Activated CD8-positive, alpha-beta memory T cell treated with anti-CD3 and anti-CD28 coated beads for 36 hours (primary cell): ENCODE measurements around the gene CD300A. TPM values are rescaled to one million over a fixed set of nuclear protein-coding genes. Genes with fewer than 3 reads are reported as not detected.

Experiments
- CTCF ChIA-PET: fragments of 350-600 bp; sonication (Branson Sonifier 250); formaldehyde crosslinking; loops from one replicate; lab custom pipeline; 2021; ENCODE audit warnings: antibody characterized with exemption; lab: Charles Lee
- POLR2A ChIA-PET: fragments of 350-600 bp; sonication (Branson Sonifier 250); formaldehyde crosslinking; loops from one replicate; lab custom pipeline; 2021; ENCODE audit warnings: antibody characterized with exemption; lab: Charles Lee
- total RNA-seq, 2 experiments: library from RNA; stranded (reverse); gene quantifications; one replicate each; pipeline ENCODE4 v1.2.3, GENCODE V29; 2021

Gene CD300A
- 1 to 10 TPM; 4.4 to 5.1 TPM for total RNA-seq

GRCh38 chr17:74466111-74466827 is at the start of gene CD300A:
Gene CD300A, plus strand, starts transcription at chr17:74466634. Its CDS starts 70 bp downstream, at chr17:74466704.
- POLR2A ChIA-PET, result no interaction called here
- CTCF ChIA-PET, result interaction anchor here (0.6 to 0.8 kb wide), 2 partner anchors 9 to 29 kb away, joined by 3 to 4 read pairs; no protein-coding TSS in a partner anchor

DNA sequence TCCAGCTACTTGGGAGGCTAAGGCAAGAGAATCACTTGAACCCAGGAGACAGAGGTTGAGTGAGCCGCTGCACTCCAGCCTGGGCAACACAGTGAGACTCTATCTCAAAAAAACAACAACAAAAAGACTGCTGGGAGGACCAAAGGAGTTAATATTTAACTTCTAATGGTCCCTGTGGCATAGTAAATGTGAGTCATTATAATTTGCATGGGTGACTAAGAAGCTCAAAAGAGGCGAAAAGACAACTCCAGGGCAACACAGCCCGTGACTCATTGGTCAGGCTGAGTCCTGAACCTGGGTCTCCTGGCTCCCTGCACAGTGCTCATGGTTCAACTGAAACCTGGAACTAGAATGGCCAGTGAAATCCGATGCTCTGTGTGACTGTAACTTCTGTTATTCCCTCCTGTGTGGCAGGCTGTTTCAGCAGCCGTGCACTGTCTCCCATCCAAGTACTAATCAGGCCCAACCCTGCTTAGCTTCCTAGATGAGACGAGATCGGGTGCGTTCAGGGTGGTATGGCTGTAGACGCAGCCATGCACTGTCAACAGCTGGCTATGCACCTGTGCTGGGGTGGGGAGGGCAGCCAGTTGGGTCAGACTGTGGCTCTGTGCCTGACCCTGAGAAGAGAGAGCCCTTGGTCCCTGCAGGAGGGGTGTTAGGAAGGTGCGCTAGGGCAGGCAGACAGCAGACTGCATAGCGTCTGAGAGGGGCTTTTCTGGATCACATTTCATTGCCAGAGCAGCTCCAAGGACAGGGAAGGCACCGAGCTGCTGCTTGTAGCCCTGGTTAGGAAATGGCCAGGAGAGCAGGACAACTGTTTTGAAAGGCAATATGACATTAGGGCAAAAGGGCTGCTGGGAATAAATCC is 49.0 kb upstream of the CD300A start:
- CTCF ChIA-PET, result interaction anchor here (1.1 to 1.5 kb wide), 3 partner anchors 26 to 40 kb away, joined by 3 to 4 read pairs (median 3); no protein-coding TSS in a partner anchor
- POLR2A ChIA-PET, result no interaction called here

DNA sequence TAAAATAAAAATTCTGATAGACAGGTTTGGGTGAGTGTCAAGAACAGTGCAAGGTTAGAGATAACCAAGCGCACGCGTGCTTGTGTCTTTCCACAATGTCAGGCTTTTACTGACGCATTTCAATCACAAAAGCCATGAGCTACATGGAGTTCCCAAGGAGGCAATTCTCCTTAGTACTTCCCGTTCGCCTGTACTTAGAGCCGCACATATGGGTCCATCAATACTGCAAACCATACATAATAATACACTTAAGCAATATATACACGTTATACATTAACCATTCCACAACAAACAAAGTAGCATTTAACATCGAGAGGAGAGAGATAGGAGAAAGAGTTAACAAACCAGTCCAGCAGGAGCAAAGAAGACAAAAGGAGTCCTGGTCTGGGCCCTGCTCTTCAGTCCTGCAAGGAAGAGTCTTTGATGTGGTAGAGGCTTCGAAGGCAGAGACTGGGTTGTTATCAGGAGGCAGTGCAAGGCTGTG is 46.5 kb upstream of the CD300A start:
- CTCF ChIA-PET, result no interaction called here

DNA sequence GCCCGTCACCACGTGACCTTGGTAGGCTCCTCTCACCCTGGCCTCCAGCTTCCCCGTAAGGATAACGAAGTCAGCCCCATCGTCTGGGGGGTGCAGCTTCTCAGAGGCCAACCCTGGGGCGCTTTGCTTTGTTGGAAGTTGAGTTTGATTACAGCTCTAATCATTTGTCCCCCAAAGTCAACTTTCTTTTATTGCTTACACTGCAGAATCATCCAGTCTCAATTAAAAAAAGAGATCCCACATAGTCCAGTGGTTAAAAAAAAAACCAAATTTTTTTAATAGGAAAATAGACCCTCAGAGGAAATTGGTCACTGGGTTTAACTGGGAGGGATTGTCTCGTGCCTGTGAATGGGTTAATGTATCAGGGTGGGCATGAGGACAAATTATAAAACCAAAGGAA is 42.3 kb upstream of the CD300A start:
- CTCF ChIA-PET, result interaction anchor here (0.6 kb wide), 1 partner anchor 161 kb away, joined by 3 read pairs; no protein-coding TSS in a partner anchor
- POLR2A ChIA-PET, result no interaction called here

More for the DNA sequence above, 46.5 kb upstream of the CD300A start:
- POLR2A ChIA-PET, result interaction anchor here (0.7 kb wide), 1 partner anchor 77 kb away, joined by 3 read pairs; no protein-coding TSS in a partner anchor

DNA sequence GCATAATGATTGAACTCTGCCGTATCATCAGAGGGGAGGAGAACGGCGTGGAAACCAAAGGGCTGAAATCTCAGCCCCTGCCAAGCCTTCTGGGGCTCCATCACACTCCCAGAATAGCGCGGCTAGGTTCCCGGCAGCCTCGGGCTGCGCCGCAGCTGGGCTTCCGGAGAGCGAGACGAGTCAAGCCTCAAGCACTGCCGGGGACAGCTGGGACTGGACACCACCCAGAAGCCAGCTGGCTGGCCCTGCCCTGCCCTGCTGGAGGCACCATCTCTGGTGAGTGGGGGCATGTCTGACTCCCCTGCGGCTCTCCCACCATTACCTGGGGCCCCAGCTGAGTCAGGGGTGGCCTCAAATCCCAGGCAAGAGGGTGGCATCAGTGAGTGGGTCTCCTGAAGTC is 41.8 kb upstream of the CD300A start:
- ChIA-PET POLR2A (no interaction called here), CTCF (no interaction called here)

DNA sequence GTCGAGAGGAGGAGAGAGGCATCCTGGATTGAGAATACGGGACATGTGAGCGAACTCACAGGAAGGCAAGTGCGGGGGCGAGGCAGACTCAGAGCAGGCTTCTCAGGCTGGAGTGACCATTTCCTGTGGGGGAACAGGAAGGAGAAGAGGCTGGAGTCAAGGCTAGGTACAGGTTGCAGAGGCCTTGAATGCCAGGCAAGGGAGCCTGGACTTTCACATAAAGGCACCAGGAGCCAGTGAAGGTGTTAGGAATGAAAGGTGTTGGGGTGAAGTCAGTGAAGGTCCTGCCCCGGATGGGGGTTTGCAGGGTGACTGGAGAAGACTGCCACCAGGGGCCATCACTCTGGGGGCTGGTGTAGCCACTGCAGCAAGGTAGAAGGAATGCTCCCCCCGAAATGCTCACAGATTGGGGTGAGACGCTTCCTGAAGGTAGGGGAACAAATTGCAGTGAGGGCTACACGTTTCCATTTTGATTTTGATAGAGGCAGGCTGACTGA is 39.8 kb upstream of the CD300A start:
- ChIA-PET POLR2A (no interaction called here), CTCF (no interaction called here)

- ChIA-PET CTCF (no interaction called here), POLR2A (no interaction called here)
Observed at GRCh38 chr17:74427048-74427762, 39.2 kb upstream of the CD300A start.

GRCh38 chr17:74427763-74428153 is 38.7 kb upstream of the CD300A start:
- ChIA-PET POLR2A (no interaction called here), CTCF (no interaction called here)

DNA sequence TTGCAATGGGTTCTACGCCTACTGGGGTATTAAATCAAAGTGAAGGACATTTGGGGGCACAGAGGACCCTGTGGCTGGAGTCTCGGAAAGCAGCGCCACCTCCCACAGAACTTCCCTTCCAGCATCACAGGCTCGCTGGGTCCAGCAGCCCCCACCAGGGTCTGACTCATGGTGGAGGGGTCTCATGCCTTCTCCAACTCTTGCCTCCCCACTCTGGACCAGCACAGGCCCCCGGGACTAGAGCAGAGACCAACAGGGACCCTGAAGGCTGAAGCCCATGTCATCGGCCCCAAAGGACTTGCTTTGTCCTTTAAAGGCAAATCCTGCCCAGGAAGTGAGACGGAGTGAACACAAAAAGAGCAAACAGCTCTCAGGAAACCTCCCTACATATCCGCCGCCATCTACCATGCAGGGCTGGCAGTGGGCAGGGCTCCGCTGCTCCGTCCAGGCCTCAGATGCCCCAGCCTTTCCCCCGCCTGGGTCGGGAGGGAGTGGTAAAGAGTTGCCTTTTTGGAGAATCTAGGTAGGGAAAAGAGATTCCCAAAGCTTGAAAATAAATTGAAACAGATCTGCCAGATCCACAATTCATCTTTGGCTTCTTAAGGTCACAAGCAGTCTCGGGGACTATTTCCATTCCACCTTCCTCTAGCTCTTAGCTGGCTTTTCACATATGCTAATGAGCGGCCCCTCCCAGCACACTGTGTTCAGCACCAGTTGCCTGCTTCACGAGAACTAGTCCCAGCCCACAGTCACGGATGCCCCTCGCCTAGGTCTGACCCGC is 36.6 kb upstream of the CD300A start:
- POLR2A ChIA-PET, result no interaction called here
- CTCF ChIA-PET, result interaction anchor here (1.1 kb wide), 1 partner anchor 21 kb away, joined by 3 read pairs; no protein-coding TSS in a partner anchor

DNA sequence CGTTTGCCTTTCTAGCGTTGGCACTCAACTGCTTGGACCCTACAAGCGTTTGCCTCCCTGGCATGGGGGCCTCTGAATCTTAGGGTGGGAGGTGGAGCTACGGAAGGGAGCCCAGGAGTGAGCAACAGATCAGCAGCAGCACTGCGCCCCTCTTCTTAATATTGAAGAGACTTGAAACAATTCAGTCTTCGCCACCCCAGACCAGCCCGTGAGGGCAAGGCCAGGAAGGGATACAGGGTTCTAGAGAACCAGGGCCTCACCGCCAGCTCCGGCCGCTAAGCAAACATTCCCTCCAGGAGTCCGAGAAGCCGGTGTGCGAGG is 36.1 kb upstream of the CD300A start:
- POLR2A ChIA-PET, result no interaction called here
- CTCF ChIA-PET, result interaction anchor here (1.1 kb wide), 1 partner anchor 20 kb away, joined by 3 read pairs; no protein-coding TSS in a partner anchor

GRCh38 chr17:74430706-74431567 is 35.5 kb upstream of the CD300A start:
- CTCF ChIA-PET, result interaction anchor here (1.1 kb wide), 1 partner anchor 20 kb away, joined by 3 read pairs; no protein-coding TSS in a partner anchor
- POLR2A ChIA-PET, result no interaction called here

DNA sequence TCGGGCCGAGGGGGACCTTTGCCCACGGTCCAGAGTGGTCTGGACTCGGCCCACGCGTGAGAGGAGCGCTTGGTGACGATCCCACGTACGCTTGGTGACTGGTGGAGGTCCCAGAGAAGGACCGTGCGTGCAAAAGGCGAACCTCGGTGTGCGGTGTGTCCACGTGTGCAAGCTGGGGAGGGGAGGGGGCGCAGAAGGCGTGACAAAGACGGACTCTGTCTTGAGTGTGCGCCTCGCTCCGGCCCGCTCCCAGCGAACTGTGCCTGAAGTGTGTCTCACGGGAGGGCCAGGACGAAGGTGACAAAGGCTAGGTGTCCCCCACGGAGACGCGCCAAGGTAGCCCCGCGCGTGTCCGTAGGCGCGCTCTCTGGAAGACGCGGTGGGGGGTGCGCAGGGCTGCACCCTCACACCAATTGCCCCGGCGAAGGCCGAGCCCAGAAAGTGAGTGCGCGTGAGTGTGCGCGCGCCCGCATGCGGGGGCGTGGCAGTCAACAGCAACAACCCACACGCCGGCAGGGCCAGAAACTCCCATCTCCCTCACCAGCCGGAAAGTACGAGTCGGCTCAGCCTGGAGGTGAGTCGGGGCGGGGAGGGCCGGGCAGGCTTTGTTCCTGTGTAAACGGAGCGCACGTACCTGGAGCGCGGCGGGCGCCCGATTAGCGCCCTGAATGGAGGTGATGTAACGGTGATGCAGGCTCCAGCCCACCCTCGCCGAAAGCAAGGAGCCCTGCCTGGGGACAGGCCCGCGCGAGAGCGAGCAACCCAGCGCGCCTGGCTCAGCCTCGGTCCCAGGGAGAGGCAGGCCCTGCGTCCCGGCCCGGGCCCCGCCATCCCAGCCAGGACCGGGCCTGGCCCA is 34.6 kb upstream of the CD300A start, which contains the start of gene GPRC5C:
Gene GPRC5C (plus strand): TSS at position 521 of the 856 bp plus-strand sequence. CDS start 7,689 bp downstream, outside the sequence.
- ChIA-PET CTCF (no interaction called here), POLR2A (no interaction called here)

GRCh38 chr17:74432424-74432690 is 34.1 kb upstream of the CD300A start:
- CTCF ChIA-PET, result no interaction called here
- POLR2A ChIA-PET, result no interaction called here

- CTCF ChIA-PET, result no interaction called here
- POLR2A ChIA-PET, result no interaction called here
Observed at GRCh38 chr17:74432766-74433391, 33.6 kb upstream of the CD300A start.

- POLR2A ChIA-PET, result no interaction called here
- CTCF ChIA-PET, result interaction anchor here (1.0 to 1.3 kb wide), 2 partner anchors 10 to 24 kb away, joined by 3 to 4 read pairs; no protein-coding TSS in a partner anchor
Observed at GRCh38 chr17:74433421-74434121, 32.9 kb upstream of the CD300A start.
